CD4-positive, alpha-beta T cell treated with Interleukin-15 for 1 hour (primary cell): Measurements from ENCODE around the gene PDZD8.
A peak's percentile ranks its signal among the peaks of the same experiment; 100 is the strongest.
"Not testable (repeated sequence)": the region's sequence is repeated elsewhere in the genome, so short reads cannot be mapped to it uniquely, and the experiment has no call there.

Experiments
- DNase-seq: peaks from one replicate; pipeline ENCODE4 v3.0.0-alpha.2; 2020

Gene PDZD8

GRCh38 chr10:117249493-117250093 is 125.6 kb downstream of the PDZD8 start:
- DNase-seq: no peak

GRCh38 chr10:117248750-117249465 is 126.3 kb downstream of the PDZD8 start:
- no peak for DNase-seq

GRCh38 chr10:117246997-117247671 is 128.1 kb downstream of the PDZD8 start:
- DNase-seq: no peak

GRCh38 chr10:117242463-117242832 is 132.8 kb downstream of the PDZD8 start:
- no peak for DNase-seq

- DNase-seq: no peak
Measured at GRCh38 chr10:117241541-117242462, 133.4 kb downstream of the PDZD8 start.

GRCh38 chr10:117240621-117241529 is 134.4 kb downstream of the PDZD8 start, which contains the start of gene SLC18A2:
TSS of gene SLC18A2 (plus strand) at chr10:117241114. CDS start at chr10:117241694, 580 bp downstream.
- no peak for DNase-seq

- DNase-seq: no peak
Measured at GRCh38 chr10:117239721-117240620, 135.3 kb downstream of the PDZD8 start.

GRCh38 chr10:117239051-117239450 is 136.2 kb downstream of the PDZD8 start:
- no peak for DNase-seq

- peak; percentile 24 for DNase-seq
Measured at GRCh38 chr10:117237401-117237991, 137.7 kb downstream of the PDZD8 start.

GRCh38 chr10:117230107-117230506 is 145.1 kb downstream of the PDZD8 start:
- not testable (repeated sequence) for DNase-seq

GRCh38 chr10:117228210-117228609 is 147.0 kb downstream of the PDZD8 start:
- DNase-seq: no peak
